Measurements from ENCODE around the gene ACTL10.

The ACTL10 gene

DNA sequence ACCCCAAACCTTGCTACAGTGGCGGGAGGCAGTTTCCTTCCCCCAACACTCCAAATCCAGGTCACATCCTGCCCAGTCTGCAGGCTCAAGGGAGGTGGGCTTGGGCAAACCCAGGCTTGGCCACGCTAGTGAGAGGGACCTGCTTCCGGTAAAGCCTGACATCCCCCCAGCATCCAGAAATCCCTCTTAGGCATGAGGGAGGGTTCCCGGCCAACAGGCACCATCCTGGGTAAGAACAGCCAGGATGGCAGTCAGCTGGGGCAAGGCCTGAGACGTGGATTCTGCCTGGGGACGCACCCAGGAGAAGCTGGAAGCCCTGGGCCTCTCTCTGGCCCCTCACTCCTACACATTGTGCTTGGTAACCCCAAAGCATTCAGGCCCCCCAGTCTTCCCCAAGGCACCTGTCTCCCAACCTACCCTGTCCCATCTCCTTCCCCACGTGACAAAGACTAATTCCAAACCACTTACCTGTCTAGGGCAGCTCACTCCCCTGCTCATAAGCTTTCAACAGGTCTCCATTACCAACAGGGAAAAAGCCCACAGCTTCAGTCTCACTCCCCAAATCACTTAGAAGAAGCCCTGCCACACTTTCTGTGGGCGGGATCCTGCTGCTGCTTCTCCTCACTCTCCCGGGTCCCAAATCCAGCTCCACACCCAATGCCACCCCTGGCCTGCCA, 2.5 kb upstream of the ACTL10 start:
- DNase-seq: no peak

GRCh38 chr20:33664762-33665144, 2.0 kb upstream of the ACTL10 start:
- no peak for DNase-seq

GRCh38 chr20:33667245-33667675, 517 bp downstream of the ACTL10 start:
- no peak for DNase-seq

DNA sequence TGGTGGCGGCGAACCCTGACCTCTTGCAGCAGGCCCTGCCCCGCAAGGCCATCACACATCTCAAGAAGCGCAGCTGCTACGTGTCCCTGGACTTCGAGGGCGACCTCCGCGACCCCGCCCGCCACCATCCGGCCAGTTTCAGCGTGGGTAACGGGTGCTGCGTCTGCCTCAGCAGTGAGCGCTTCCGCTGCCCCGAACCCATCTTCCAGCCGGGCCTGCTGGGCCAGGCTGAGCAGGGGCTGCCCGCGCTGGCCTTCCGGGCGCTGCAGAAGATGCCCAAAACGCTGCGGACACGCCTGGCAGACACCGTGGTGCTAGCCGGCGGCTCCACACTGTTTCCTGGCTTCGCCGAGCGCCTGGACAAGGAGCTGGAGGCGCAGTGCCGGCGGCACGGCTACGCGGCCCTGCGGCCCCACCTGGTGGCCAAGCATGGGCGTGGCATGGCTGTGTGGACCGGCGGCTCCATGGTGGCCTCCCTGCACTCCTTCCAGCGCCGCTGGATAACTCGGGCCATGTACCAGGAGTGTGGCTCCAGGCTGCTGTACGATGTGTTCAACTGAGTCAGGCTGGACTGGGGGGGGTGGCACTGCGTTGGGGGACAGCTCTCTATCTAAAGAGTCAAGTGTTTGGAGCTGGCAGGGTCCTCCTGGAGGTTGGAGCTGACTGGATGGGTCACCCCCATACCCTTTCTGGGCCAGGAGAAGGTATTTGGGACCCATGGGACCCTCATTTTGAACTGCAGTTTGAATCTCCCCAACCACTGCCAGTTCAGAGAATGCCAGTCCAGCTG, 1.1 kb downstream of the ACTL10 start:
- DNase-seq: peak; percentile 33

DNA sequence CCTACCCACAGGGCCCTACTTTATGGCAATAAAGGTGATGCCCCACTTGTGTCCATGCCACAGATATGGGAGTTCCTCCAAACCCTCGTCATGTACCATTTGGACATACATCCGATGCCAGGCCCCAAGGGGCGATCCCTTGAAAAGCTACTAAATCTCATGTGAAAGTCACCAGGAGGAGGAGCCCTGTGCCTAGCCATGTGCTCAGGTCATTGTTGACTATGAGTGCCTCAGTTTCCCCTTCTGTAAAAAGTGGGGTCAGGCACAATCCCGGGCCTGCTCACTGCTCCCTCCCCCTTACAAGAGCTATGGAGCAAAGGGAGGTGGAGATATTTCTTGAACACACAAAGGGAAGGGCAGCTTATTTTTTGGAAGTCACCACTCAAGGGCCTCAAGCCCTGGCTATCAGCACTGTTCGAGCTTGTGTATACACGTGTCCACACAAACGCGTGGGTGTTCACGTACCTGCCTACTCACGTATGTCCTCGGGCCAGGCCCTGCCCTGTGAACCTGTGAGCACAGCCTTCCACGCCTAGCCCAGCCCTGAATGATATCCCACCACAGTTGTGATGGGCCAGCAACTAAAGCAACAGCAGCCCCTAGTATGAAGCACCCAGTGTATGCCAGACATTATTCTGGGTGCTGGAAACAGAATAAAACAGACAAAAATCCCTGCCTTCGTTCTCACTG, 1.9 kb downstream of the ACTL10 start:
- DNase-seq: no peak

GRCh38 chr20:33669224-33669623, 2.5 kb downstream of the ACTL10 start:
- no peak for DNase-seq

GRCh38 chr20:33669873-33670640, 3.3 kb downstream of the ACTL10 start:
- DNase-seq: no peak

GRCh38 chr20:33670715-33671499, 4.2 kb downstream of the ACTL10 start:
- no peak for DNase-seq

- DNase-seq: no peak
Observed at GRCh38 chr20:33671573-33672288, 5.0 kb downstream of the ACTL10 start.

GRCh38 chr20:33672426-33673113, 5.8 kb downstream of the ACTL10 start:
- no peak for DNase-seq

GRCh38 chr20:33673114-33673409, 6.3 kb downstream of the ACTL10 start:
- no peak for DNase-seq

- DNase-seq: no peak
Observed at GRCh38 chr20:33673410-33674293, 6.9 kb downstream of the ACTL10 start.

DNA sequence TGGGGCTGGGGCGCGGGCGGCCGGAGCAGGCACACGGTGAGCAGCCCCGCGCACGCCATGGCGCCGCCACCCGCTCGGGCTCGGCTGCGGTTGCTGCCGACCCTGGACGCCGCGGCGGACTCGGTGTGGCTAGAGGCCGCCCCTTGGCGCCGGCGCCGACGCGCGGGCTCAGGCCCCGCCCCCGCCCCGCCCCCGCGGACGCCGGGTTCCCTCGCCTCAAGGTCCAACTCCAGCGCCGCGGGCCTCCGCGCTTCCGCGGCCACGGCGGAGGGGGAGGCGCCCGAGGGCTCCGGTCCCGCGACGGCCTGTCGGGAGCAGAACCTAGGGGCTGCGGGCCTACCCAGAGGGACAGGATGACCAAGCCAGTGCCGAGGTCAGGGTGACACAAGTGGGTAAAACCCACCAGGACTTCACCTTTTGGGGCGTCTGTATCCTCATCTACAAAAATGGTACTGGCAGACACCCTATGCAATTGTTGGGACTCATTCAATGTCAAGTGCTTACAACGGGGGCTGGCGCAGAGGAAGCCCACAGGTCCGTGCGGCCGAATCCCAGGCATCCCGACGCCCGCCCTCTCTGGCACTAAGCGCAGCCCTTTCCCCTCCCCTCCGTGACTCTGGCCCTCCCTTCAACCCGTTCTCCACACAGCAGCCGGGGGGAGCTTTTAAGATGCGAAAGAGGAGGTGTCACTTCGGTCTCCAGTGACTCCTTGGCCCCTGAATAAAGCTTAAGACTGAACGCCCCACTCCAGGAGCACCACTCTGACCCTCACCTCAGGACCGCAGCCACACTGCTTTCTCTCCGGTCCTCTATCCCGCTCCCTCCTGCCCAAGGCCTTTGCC, 7.8 kb downstream of the ACTL10 start, which contains the start of gene NECAB3:
Gene NECAB3, minus strand, starts transcription at position 135 of the 842 bp plus-strand sequence. Its CDS starts 76 bp downstream, at position 59.
- DNase-seq: no peak

GRCh38 chr20:33675136-33675959, 8.6 kb downstream of the ACTL10 start:
- DNase-seq: no peak

DNA sequence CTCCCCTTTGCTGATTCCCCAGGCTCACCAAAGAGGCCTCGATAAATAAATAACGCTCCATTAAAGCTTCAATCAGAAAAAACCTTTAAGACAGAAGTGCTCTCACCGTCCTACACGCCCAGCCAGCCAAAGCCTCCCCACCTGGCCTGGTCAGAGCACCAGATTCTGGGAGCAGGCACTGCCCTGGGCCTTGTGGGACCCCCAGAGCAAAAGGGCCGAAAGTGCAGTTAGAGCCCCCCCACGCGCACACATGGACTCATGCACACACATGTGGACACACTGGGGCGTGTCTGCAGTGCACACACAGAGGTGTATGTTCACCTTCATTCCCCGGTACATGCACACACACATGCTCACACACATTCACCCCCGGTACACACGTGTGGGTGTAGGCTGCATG, 9.4 kb downstream of the ACTL10 start:
- DNase-seq: no peak

DNA sequence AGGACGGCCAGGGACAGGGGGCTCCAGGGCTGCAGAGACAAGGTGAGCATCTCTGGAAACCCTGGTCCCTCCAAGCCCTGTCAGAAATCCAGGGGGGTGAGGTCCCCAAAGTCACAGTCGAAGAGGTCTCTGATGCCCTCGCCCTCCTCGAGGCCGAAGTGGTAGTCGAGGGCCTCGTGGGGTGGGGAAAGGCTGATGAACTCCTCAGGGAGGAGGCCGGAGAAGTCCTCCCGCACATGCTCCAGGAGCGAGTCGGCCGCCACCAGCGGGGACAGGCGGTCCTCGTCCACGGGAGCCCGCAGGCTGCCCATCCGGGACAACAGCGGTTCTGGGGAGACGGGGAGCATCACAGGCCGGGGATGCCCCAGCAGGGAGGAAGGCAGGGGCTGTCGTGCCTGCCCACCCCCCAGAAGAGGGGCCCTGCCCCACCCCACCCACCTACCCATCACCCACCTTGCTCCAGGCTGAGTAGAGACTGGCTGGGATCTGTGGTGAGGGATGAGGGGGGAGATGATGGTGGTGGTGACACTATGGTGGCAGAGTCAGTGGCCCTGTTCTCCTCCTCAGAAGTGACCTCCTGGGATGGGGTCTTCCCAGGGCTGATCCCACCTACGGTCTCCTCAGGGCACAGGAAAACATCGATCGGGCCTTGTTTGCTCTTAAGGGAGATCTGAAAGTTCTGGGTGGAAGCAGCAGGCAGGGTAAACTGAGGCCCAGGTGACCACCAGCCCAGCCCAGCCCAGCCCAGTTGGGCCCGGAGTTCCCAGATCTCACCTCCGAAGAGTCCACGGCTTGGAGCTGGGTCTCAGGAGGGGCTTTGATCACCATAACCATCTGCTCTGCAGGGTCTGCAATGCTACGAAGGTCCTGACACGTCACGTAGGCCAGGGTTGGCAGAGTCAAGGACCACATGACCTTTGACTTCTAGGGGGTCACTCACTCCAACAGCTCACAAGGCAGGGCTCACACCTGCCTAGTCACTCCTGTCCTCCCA, 10.2 kb downstream of the ACTL10 start:
- no peak for DNase-seq

All from KG1 (cell line).